HepG2 (cell line): ENCODE measurements around the gene TSNAXIP1. TPM values are rescaled to one million over a fixed set of nuclear protein-coding genes. Genes with fewer than 3 reads are reported as not detected.
A peak's percentile ranks its signal among the peaks of the same experiment; 100 is the strongest.

Experiments used
- ATAC-seq: fragments of 200-7000 bp; cut with Tn5 transposase; 3 replicates; pipeline ENCODE4 v1.9.1; 2020; ENCODE audit warnings: mild to moderate bottlenecking, moderate library complexity
- BruUV-seq: library from RNA; stranded (reverse); fragments of 400-500 nt; replicated peaks from 2 replicates; lab custom pipeline; 2021; lab: Mats Ljungman, UMichigan
- CTCF ChIA-PET: fragments of 300-600 bp; formaldehyde crosslinking; extraction: SDS; loops from one replicate; lab custom pipeline; 2021; ENCODE audit warnings: low total read pairs, inconsistent platforms, low intra/inter-chr PET ratio; lab: Yijun Ruan, JAX
- POLR2A ChIA-PET: fragments of 350-600 bp; sonication (Branson Sonifier 250); formaldehyde crosslinking; loops from one replicate; lab custom pipeline; 2020; ENCODE audit warnings: antibody characterized with exemption, inconsistent platforms; lab: Yijun Ruan, JAX
- DNase-seq: peaks from one replicate; pipeline ENCODE4 v3.0.0-alpha.2; 2015; ENCODE audit warnings: low spot score
- FAIRE-seq: peaks from 3 replicates; lab custom pipeline; 2011; peaks lifted over from hg19 to GRCh38; lab: Jason Lieb, UNC
- H2AFZ ChIP-seq: one replicate; pipeline ENCODE4 v1.6.1; 2011; ENCODE audit warnings: low read length, inconsistent platforms
- H3K27ac ChIP-seq: fragments of 300-600 bp; 3 replicates; pipeline ENCODE4 v1.8.0; 2011; ENCODE audit warnings: mixed run types, mild to moderate bottlenecking, mixed read lengths, low read length, inconsistent platforms; ENCODE audit not compliant: insufficient read depth; ENCODE audit errors: extremely low read length
- H3K27me3 ChIP-seq, 2 experiments: fragments of 200-600 bp in 1 of 2; 2 replicates in 1 of 2; 3 replicates in 1 of 2; pipeline versions ENCODE4 v1.6.0 to v1.8.0; 2011; ENCODE audit warnings: low read length in 2 of 2, mild to moderate bottlenecking in 2 of 2, moderate library complexity in 2 of 2, inconsistent platforms in 1 of 2; ENCODE audit not compliant: insufficient read depth in 2 of 2, control insufficient read depth in 1 of 2
- H3K36me3 ChIP-seq, 2 experiments: fragments of 200-600 bp in 1 of 2; replicated peaks in 1 of 2; 2 replicates in 1 of 2; 3 replicates in 1 of 2; pipeline versions ENCODE4 v1.5.1 to v1.8.0; 2011; ENCODE audit warnings: low read length in 2 of 2, inconsistent platforms in 1 of 2; ENCODE audit not compliant: insufficient read depth in 2 of 2, control insufficient read depth in 1 of 2
- H3K4me1 ChIP-seq: 2 replicates; pipeline ENCODE4 v1.5.1; 2012; ENCODE audit warnings: low read length, inconsistent platforms; ENCODE audit not compliant: insufficient read depth
- H3K4me2 ChIP-seq: 2 replicates; pipeline ENCODE4 v1.6.0; 2011; ENCODE audit warnings: low read depth, low read length, inconsistent platforms
- H3K4me3 ChIP-seq, 3 experiments: fragments of 200-600 bp in 1 of 3; sonication (generic), shearing (Covaris generic) in 1 of 3; replicated peaks in 1 of 3; 2 replicates each; pipeline ENCODE4 v1.5.1; 2011 to 2016; ENCODE audit warnings: low read length in 3 of 3, inconsistent platforms in 2 of 3, low read depth in 2 of 3, mild to moderate bottlenecking in 2 of 3, control low read depth in 1 of 3, mixed read lengths in 1 of 3; ENCODE audit not compliant: insufficient read depth in 1 of 3
- H3K79me2 ChIP-seq: one replicate; pipeline ENCODE4 v1.6.1; 2011; ENCODE audit warnings: low read length, inconsistent platforms; ENCODE audit not compliant: insufficient read depth
- H3K9ac ChIP-seq: 2 replicates; pipeline ENCODE4 v1.6.0; 2011; ENCODE audit warnings: mild to moderate bottlenecking, low read depth, low read length, inconsistent platforms; ENCODE audit not compliant: insufficient read depth
- H3K9me3 ChIP-seq: 2 replicates; pipeline ENCODE4 v1.5.1; 2012; ENCODE audit warnings: mild to moderate bottlenecking, low read length
- H4K20me1 ChIP-seq: 2 replicates; pipeline ENCODE4 v1.6.0; 2011; ENCODE audit warnings: inconsistent platforms, mild to moderate bottlenecking, low read length, moderate library complexity; ENCODE audit not compliant: insufficient read depth
- ATF7-NPFF ChIP-seq: sonication (generic); formaldehyde crosslinking; IDR thresholded peaks from 2 replicates; pipeline ENCODE4 v1.8.1; 2023; ENCODE audit warnings: mild to moderate bottlenecking, low read depth, missing genetic modification reagents, moderate library complexity
- EEA1 ChIP-seq: sonication (generic); formaldehyde crosslinking; IDR thresholded peaks from 2 replicates; pipeline ENCODE4 v1.5.1; 2020; ENCODE audit warnings: mild to moderate bottlenecking, missing genetic modification reagents, borderline replicate concordance
- FOSL2 ChIP-seq: sonication (generic); formaldehyde crosslinking; IDR thresholded peaks from 2 replicates; pipeline ENCODE4 v1.4.0; 2020; ENCODE audit warnings: missing genetic modification reagents
- HES4 ChIP-seq: sonication (generic); formaldehyde crosslinking; IDR thresholded peaks from 2 replicates; pipeline ENCODE4 v1.9.0; 2021; ENCODE audit warnings: mild to moderate bottlenecking, missing genetic modification reagents, borderline replicate concordance
- HMG20B ChIP-seq: conservative IDR thresholded peaks from 2 replicates; pipeline ENCODE4 v1.6.1; 2016; ENCODE audit warnings: missing genetic modification reagents, missing compliant biosample characterization
- PHF8 ChIP-seq: sonication (generic); formaldehyde crosslinking; IDR thresholded peaks from 2 replicates; pipeline ENCODE4 v1.5.0; 2020; ENCODE audit warnings: missing genetic modification reagents
- SMAD1 ChIP-seq: sonication (generic); formaldehyde crosslinking; IDR thresholded peaks from 2 replicates; pipeline ENCODE4 v1.4.0; 2020; ENCODE audit warnings: missing genetic modification reagents, low read depth, mild to moderate bottlenecking, borderline replicate concordance
- SNAI1 ChIP-seq: sonication (generic); formaldehyde crosslinking; IDR thresholded peaks from 2 replicates; pipeline ENCODE4 v1.5.0; 2020; ENCODE audit warnings: mild to moderate bottlenecking, missing genetic modification reagents, borderline replicate concordance
- YEATS4 ChIP-seq: sonication (generic); formaldehyde crosslinking; IDR thresholded peaks from 2 replicates; pipeline ENCODE4 v1.4.0; 2020; ENCODE audit warnings: missing genetic modification reagents, borderline replicate concordance
- ZNF101 ChIP-seq: sonication (generic); formaldehyde crosslinking; IDR thresholded peaks from 2 replicates; pipeline ENCODE4 v1.4.0; 2020; ENCODE audit warnings: mild to moderate bottlenecking, low read depth, missing genetic modification reagents, borderline replicate concordance
- ZNF142 ChIP-seq: sonication (generic); formaldehyde crosslinking; IDR thresholded peaks from 2 replicates; pipeline ENCODE4 v1.4.0; 2020; ENCODE audit warnings: missing genetic modification reagents
- ZNF329 ChIP-seq: sonication (generic); formaldehyde crosslinking; IDR thresholded peaks from 2 replicates; pipeline ENCODE4 v1.9.0; 2021; ENCODE audit warnings: low read depth, mild to moderate bottlenecking, missing genetic modification reagents
- ZNF543 ChIP-seq: sonication (generic); formaldehyde crosslinking; IDR thresholded peaks from 2 replicates; pipeline ENCODE4 v1.4.0; 2020; ENCODE audit warnings: mild to moderate bottlenecking, missing genetic modification reagents
- ZNF703 ChIP-seq: sonication (generic); formaldehyde crosslinking; IDR thresholded peaks from 2 replicates; pipeline ENCODE4 v1.5.1; 2020; ENCODE audit warnings: missing genetic modification reagents, mild to moderate bottlenecking, moderate library complexity, borderline replicate concordance
- ZNF770 ChIP-seq: sonication (generic); formaldehyde crosslinking; IDR thresholded peaks from 2 replicates; pipeline ENCODE4 v1.5.0; 2020; ENCODE audit warnings: mild to moderate bottlenecking, missing genetic modification reagents
- WGBS: methylation state at CpG from one replicate; pipeline ENCODE4 v1.1.6; 2017; ENCODE audit warnings: low lambda C conversion rate; 5-methylcytosine and 5-hydroxymethylcytosine counted together
- in situ Hi-C: cut with HindIII; loops from 2 replicates; pipeline ENCODE4 v1.10.0; 2017; ENCODE audit warnings: low pct_unique_long_range_greater_than_20kb; ENCODE audit not compliant: extremely low pct_ligation_motif_present
- intact Hi-C: fragments of 100-400 bp; cut with micrococcal nuclease; formaldehyde crosslinking; loops from one replicate; pipeline ENCODE4 v1.10.0; 2022; ENCODE audit not compliant: unreplicated experiment
- polyA plus RNA-seq, 8 experiments: library from polyadenylated mRNA; depleted of rRNA in 3 of 8; stranded (reverse) in 7 of 8; unstranded in 1 of 8; fragments of >200 nt; fragmentation: Illumina TruSeq in 4 of 8; extraction: Trizol in 4 of 8; gene quantifications; 2 replicates each; pipeline versions ENCODE4 v1.2.1 to v1.2.3, GENCODE V29; 2011 to 2016; ENCODE audit warnings: low read depth in 4 of 8, missing spikeins in 1 of 8, mixed read lengths in 1 of 8; ENCODE audit not compliant: insufficient read depth in 1 of 8
- total RNA-seq, 5 experiments: library from RNA; depleted of rRNA; stranded (reverse); fragments of >200 nt; fragmentation: Illumina TruSeq; extraction: Trizol; gene quantifications; 2 replicates each; pipeline ENCODE4 v1.2.3, GENCODE V29; 2016; ENCODE audit warnings: low read depth in 1 of 5

The TSNAXIP1 gene
- total and polyA plus RNA-seq, 2 of the 13 experiments (the other 11 are each of a cell fraction or from before 2014, with no cell fraction given), result 0.37 to 0.86 TPM

- ATAC-seq, result peak; percentile 14
- DNase-seq, result no peak
- Histone ChIP-seq H2AFZ (no peak overlapping the region), H3K9ac (peak overlapping the region; percentile 96), H3K4me3 (peak overlapping the region; percentile 92 to 98 (median 98)), H3K36me3 (peaks cover 4 to 23% of the 10 kb centered on the region in 2 experiments), H3K9me3 (no peaks in the 10 kb centered on the region), H3K27ac (peak overlapping the region; percentile 72), H3K4me1 (peaks cover 42% of the 10 kb centered on the region), H3K79me2 (peaks cover 47% of the 10 kb centered on the region), H3K4me2 (peak overlapping the region; percentile 81), H3K27me3 (no peaks in the 10 kb centered on the region; a peak in 1 of 5 replicates), H4K20me1 (peaks cover 8% of the 10 kb centered on the region)
- in situ Hi-C loops, result loop anchor here (5.0 kb wide), 1 partner anchor 139 kb away; the partner anchor contains the start of genes C16orf86 and ENKD1
- BruUV-seq, result no TSS peak
- intact Hi-C loops, result loop anchor here (2.0 to 5.0 kb wide), 2 partner anchors 89 to 133 kb away; partner anchors contain the start of gene GFOD2
- ChIA-PET CTCF (interaction anchor here (1.8 kb wide), 1 partner anchor 11 kb away, joined by 11 read pairs; no protein-coding TSS in a partner anchor), POLR2A (interaction anchor here (0.8 to 2.3 kb wide), 24 partner anchors 8 to 984 kb away, joined by 3 to 18 read pairs (median 6); partner anchors contain the start of genes ATP6V0D1, C16orf86, CTCF and ENKD1)
- under 1% methylated on average over 15 of the region's 26 CpGs for WGBS
- no peak for FAIRE-seq
- TF ChIP-seq ZNF703 (CRISPR knock-in tag) (peak; percentile 91; the same call in 1 of the 2 replicates), ATF7-NPFF (0 out of 2 replicates have a peak, but pooled peaks have one; percentile 31), ZNF142 (no peak), SMAD1 (CRISPR knock-in tag) (no peak), HES4 (CRISPR knock-in tag) (no peak), ZNF101 (CRISPR knock-in tag) (no peak), ZNF543 (CRISPR knock-in tag) (no peak), ZNF770 (no peak), HMG20B (CRISPR knock-in tag) (no peak), EEA1 (no peak), YEATS4 (CRISPR knock-in tag) (no peak; the same call in 1 of the 2 replicates), FOSL2 (CRISPR knock-in tag) (no peak), SNAI1 (no peak), ZNF329 (CRISPR knock-in tag) (no peak), PHF8 (no peak)
These were observed 816 bp upstream of the TSNAXIP1 start for GRCh38 chr16:67805718-67806427.
